Lower leg skin (tissue), 3 donors: ENCODE results near the gene CMBL.

Experiments
- POLR2A ChIP-seq, 2 donors: fragments of 450-650 bp; IDR thresholded peaks; one replicate each; pipeline ENCODE4 v1.6.1; 2016 to 2017; ENCODE audit warnings: antibody characterized with exemption in 2 of 2, mild to moderate bottlenecking in 1 of 2, moderate library complexity in 1 of 2
- TF ChIP-seq, protein P1 (sequence below), 3 donors: fragments of 450-650 bp; IDR thresholded peaks; one replicate each; pipeline ENCODE4 v1.5.1; 2016; ENCODE audit warnings: antibody characterized with exemption in 3 of 3, mild to moderate bottlenecking in 3 of 3, moderate library complexity in 2 of 3

DNA sequence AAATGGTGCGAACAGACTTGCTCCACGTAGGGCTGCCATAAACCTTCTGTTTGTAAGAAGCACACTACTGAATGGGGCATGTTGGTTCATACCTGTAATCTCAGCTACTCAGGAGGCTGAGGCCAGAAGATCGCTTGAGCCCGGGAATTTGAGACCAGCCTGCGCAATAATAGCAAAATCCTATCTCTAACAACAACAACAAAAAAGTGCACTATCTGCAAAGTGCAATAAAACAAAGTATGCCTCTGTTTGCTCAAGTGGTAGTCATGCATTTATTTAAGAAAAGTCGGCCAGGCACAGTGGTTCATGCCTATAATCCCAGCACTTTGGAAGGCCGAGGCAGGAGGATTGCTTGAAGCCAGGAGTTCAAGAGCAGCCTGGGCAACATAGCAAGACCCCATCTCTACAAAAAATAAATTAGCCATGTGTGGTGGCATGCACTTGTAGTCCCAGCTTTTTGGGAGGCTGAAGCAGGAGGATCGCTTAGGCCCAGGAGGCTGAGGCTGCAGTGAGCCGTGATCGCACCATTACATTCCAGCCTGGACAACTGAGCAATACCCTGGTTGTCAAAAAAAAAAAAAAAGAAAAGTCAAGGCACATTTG, 63.3 kb downstream of the CMBL start:
- TF ChIP-seq, protein P1, sequence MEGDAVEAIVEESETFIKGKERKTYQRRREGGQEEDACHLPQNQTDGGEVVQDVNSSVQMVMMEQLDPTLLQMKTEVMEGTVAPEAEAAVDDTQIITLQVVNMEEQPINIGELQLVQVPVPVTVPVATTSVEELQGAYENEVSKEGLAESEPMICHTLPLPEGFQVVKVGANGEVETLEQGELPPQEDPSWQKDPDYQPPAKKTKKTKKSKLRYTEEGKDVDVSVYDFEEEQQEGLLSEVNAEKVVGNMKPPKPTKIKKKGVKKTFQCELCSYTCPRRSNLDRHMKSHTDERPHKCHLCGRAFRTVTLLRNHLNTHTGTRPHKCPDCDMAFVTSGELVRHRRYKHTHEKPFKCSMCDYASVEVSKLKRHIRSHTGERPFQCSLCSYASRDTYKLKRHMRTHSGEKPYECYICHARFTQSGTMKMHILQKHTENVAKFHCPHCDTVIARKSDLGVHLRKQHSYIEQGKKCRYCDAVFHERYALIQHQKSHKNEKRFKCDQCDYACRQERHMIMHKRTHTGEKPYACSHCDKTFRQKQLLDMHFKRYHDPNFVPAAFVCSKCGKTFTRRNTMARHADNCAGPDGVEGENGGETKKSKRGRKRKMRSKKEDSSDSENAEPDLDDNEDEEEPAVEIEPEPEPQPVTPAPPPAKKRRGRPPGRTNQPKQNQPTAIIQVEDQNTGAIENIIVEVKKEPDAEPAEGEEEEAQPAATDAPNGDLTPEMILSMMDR (IDR thresholded peaks at IDR 0.05), result no peak
- TF ChIP-seq POLR2A (IDR thresholded peaks at IDR 0.05), result no peak
